A549 treated with RU486 at 1 μM for 4 hours (cell line): ENCODE results near the gene SIK1. TPM values are rescaled to one million over a fixed set of nuclear protein-coding genes. Genes with fewer than 3 reads are reported as not detected.

Source experiments
- total RNA-seq: library from RNA; stranded (reverse); fragments of 200-300 nt; extraction: Qiagen RNA extraction; gene quantifications from 5 replicates; pipeline ENCODE4 v1.2.3, GENCODE V29; 2022; ENCODE audit warnings: low read depth

SIK1 gene
- 3.0 to 22.2 TPM (median 19.6 TPM) in 5 replicates for total RNA-seq

GRCh38 chr21:43426404-43427241, at the start of gene SIK1:
SIK1 (minus strand) TSS chr21:43427131; CDS start chr21:43426178, 953 bp downstream.

Other genes starting within 250 kb of the SIK1 start
- 1.6 to 2.5 TPM (median 2.0 TPM) in 5 replicates for gene HSF2BP, start 232.4 kb upstream of the SIK1 start, total RNA-seq
- 30.3 to 38.9 TPM (median 37.8 TPM) in 5 replicates for gene RRP1B, start 232.4 kb upstream of the SIK1 start, total RNA-seq